ENCODE data around the gene ZNF839.
"Not testable (repeated sequence)": the region's sequence is repeated elsewhere in the genome, so short reads cannot be mapped to it uniquely, and the experiment has no call there.

Gene ZNF839

GRCh38 chr14:102304611-102305506 lies 14.7 kb upstream of the ZNF839 start, which contains the start of gene MOK:
Gene MOK, minus strand, starts transcription at chr14:102305164. Its CDS starts 196 bp downstream, at chr14:102304968.
- peak; percentile 96 to 98 for DNase-seq (ENCODE audit: low read depth in 1 of 2, low spot score in 1 of 2)

DNA sequence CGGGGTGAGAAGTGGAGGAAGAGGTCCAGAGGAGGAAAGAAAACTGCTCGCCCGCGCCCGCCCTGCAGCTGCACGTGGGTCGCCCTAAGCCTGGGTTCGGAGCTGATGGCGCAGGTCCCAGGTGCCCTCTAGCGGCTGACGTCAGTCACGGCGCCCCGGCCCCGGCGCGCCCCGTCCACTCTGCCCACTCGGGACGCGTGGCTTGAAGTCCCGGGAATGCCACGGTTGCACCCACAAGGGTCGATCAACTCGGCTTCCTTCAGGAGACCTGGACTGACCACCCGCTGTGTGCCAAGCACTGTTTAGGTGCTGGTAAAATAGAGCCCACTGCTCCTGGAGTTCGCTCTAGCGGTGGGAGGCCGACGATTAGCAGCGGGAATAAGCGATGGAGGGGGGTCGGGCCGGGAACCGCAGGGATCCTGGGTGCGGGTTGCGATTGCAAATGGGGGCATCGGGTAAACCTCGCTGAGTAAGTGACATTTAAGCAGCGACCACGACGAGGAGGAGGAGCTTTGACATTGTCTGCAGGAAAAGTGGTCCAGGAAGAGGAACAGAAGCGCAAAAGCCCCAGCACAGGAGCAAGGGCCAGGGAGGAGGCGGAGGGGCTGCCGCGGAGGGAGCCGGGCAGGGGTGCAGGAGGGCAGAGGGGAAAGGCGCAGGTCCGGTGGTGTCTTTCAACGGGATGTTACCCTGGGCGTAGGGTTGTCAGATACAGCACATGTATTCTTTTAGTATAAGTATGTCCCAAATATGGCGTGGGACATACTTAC lies 5.1 kb upstream of the ZNF839 start:
- DNase-seq (ENCODE audit: low read depth in 1 of 2, low spot score in 1 of 2) = peak; percentile 66 to 70

DNA sequence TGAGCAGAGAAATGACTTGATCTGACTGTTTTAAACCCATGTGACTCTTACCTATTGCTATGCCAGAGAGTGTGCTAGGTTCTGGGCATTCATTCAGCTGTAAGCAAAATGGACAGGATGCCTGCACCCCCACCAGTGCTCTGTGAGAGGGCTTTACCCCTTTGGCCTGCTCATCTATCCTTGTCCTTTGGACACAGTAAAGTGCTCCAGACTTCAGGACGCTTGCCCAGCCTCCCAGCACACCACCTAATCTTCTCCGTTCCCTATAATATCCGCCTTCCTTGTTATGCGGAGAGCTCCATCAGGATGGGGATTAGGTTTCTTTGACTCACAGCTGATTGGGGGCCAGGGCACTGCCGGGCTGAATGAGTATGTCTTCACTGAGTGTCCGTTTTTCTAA lies 4.4 kb upstream of the ZNF839 start:
- DNase-seq (ENCODE audit: low read depth in 1 of 2, low spot score in 1 of 2) = no peak

DNA sequence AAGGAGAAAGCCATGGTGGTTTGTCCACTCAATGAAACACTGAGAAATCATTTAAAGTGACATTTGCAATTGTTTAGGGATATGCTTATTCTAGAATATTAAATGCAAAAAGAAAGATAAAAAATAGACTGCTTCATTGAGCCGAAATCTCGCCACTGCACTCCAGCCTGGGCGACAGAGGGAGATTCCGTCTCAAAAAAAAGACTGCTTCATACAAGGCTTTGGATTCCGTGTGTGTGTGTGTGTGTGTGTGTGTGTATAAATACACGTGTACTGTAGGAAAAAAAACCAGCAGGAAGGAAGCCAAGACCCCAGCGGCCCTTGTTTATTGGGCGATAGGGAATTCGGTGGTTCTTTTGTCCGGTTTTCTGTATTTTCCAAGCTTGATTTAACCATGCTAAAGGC lies 3.2 kb upstream of the ZNF839 start:
- DNase-seq (ENCODE audit: low read depth in 1 of 2, low spot score in 1 of 2) = no peak

GRCh38 chr14:102316743-102317563 lies 2.6 kb upstream of the ZNF839 start:
- peak; percentile 92 to 100 for DNase-seq (ENCODE audit: low read depth in 1 of 2, low spot score in 1 of 2)

DNA sequence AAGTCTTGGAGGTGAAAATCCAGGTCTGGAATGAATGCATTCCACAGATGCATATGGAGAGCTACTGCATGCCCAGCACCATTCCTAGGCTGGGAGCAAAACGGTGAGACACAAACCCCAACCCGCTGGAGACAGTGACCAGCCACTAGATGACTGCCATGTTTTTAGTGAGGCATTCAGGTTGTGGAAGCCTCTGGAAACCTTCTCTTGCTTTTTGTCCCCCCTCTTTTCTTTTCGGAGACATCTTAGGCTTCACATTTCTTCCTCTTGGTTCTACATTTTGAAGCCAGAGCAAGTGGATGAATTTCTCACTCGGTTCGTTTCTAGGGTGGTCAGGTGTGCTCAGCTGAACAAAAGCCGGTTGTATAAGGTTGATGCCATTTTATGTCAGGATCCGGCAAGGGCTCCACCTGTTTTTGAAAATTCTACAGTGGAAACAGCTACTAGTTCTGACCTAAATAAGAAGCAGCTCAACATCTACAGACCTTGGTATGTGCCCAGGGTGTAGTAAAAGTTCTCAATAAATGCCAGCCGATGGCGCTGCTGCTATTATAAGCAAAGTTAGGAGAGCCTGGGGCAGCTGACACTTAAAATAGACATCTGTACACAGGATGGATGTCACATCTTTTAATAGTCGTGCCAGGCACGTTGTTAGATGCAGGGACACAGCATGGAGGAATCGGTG lies 1.8 kb upstream of the ZNF839 start:
- no peak for DNase-seq (ENCODE audit: low read depth in 1 of 2, low spot score in 1 of 2)

- DNase-seq (ENCODE audit: low read depth in 1 of 2, low spot score in 1 of 2) = no peak
Measured at GRCh38 chr14:102318781-102319276, 717 bp upstream of the ZNF839 start.

GRCh38 chr14:102320033-102320660 lies 601 bp downstream of the ZNF839 start:
- no peak for DNase-seq (ENCODE audit: low read depth in 1 of 2, low spot score in 1 of 2)

DNA sequence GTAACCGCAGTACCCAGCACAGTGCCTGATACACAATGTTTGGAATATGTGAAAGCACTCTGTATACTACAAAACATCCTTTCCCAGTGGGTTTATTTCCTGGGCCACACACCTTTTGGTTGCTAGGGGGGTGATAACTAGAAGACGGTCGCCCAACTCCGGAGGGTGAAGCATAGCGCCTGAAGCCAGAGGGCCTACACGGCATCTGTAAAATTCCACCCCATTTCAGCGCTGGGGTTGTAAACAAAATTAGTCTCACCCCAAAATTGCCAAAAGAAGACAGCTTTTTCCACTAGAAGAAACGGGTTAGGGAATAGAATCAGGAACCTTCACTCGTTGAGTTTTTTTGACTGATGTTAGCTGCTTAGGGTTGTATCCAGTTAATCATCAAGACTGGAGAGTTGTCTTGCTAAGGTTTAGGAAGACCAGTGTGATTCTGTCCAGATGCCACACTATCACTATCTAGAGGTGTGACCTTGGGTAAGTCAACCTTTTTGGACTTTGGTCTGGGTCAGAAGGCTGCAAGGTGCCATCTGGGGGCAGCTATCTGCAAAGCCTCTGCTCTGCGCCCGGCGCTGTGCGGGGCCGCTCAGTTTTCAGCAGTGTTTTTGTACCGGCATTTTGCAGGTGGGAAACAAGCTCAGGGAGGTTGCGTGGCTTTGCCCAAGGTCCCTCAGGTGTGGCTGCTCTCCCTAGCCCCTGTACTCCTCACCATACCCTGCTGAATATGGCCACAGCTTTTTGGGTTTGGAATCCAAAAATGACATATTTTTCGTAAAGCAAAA lies 1.3 kb downstream of the ZNF839 start:
- DNase-seq (ENCODE audit: low read depth in 1 of 2, low spot score in 1 of 2) = no peak

GRCh38 chr14:102321456-102322422 lies 2.2 kb downstream of the ZNF839 start:
- no peak for DNase-seq (ENCODE audit: low read depth in 1 of 2, low spot score in 1 of 2)

GRCh38 chr14:102323102-102323501 lies 3.6 kb downstream of the ZNF839 start:
- no peak for DNase-seq (ENCODE audit: low read depth in 1 of 2, low spot score in 1 of 2)

- no peak for DNase-seq (ENCODE audit: low read depth in 1 of 2, low spot score in 1 of 2)
Measured at GRCh38 chr14:102325791-102326345, 6.3 kb downstream of the ZNF839 start.

- DNase-seq (ENCODE audit: low read depth in 1 of 2, low spot score in 1 of 2) = no peak
Measured at GRCh38 chr14:102326583-102326982, 7.0 kb downstream of the ZNF839 start.

GRCh38 chr14:102329381-102329780 lies 9.8 kb downstream of the ZNF839 start:
- DNase-seq (ENCODE audit: low read depth in 1 of 2, low spot score in 1 of 2) = not testable (repeated sequence)

DNA sequence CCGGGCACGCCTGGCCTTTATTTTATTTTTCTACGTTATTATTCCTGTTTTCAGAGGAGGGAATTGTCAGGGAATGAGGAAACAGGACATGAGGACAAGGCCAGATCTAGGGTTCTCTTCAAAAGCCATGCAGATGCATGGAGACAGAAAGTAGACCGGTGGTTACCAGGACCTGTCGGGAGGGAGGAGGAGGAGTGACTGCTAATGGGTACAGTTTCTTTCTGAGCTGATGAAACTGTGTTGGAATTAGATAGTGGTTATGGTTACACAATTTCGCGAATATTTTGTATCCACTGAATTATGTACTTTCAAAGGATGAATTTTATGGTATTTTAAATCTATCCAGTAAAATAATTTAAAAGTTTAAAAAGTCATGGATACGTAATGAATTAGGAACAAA lies 11.3 kb downstream of the ZNF839 start:
- DNase-seq (ENCODE audit: low read depth in 1 of 2, low spot score in 1 of 2) = no peak

DNA sequence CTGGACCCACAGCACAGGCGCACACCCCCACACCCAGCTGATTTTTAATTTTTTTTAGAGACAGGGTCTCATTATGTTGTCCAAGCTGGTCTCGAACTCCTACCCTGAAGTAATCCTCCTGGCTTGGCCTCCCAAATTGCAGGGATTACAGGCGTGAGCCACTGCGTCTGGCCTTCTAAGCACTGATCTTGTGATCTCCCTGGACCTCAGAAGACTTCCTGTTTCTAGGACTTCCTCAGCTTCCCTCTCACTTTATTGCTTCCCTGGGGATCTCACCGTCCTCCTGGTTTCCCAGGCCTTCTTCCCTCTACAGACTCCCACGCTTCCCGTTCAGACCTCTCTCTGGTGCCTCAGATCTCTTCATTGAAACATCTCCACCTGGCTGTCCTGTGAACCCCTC lies 13.8 kb downstream of the ZNF839 start:
- DNase-seq (ENCODE audit: low read depth in 1 of 2, low spot score in 1 of 2) = no peak

DNA sequence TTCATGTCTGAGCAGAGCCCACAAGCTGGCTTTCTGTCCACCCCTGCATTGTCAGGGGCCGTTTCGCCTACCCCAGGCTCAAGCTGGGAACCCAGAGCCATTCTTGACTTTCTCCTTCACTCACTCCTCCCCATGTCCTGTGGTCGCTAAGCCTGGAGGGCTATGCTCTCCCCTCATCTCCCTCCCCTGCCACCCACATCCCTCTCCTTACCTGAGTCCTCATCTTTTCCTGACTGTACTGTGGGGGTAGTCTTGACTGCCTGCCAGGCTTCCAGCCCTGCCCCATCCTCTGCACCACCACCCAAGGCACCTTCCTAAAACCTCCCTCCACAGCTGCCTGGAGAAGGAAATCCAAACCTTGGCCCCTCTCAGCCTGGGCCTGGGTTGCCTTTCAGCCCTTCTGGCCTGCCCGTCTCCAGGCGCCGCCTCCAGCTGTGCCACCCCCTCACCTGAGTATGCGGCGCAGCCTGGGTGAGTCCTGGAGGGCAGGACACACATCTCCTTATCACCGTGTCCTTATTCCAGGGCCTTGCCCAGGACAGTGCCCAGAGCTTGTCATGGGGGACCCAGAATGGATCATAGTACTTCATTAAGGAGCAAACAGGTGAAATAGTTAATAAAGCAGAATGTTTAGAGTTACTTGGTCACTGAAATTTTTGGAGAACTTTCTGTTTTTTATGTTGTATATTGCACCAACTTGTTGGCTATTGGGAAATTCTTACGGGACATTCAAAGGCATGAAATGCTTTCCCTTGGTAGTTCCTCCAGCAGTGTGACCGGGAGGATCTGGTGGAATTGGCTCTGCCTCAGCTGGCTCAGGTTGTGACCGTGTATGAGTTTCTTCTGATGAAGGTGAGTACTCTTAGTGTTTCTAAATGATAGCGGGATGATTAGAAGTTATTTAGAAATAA lies 14.5 kb downstream of the ZNF839 start:
- DNase-seq (ENCODE audit: low read depth in 1 of 2, low spot score in 1 of 2) = no peak

Measured in activated CD4-positive, alpha-beta T cell treated with anti-CD3 and anti-CD28 coated beads, Interleukin-2, amount 50 U/mL, for 24 hours (primary cell).